Suprapubic skin (tissue), 4 donors: ENCODE measurements around the gene PNMA6E.

Experiments used
- POLR2A ChIP-seq, 2 donors: fragments of 450-650 bp; IDR thresholded peaks; one replicate each; pipeline ENCODE4 v1.6.1; 2017; ENCODE audit warnings: antibody characterized with exemption in 2 of 2, mild to moderate bottlenecking in 2 of 2, moderate library complexity in 2 of 2
- POLR2AphosphoS5 ChIP-seq, 3 donors: sonication (generic); formaldehyde crosslinking; IDR thresholded peaks; one replicate each; pipeline ENCODE4 v1.6.1; 2017; ENCODE audit warnings: antibody characterized with exemption in 3 of 3

DNA sequence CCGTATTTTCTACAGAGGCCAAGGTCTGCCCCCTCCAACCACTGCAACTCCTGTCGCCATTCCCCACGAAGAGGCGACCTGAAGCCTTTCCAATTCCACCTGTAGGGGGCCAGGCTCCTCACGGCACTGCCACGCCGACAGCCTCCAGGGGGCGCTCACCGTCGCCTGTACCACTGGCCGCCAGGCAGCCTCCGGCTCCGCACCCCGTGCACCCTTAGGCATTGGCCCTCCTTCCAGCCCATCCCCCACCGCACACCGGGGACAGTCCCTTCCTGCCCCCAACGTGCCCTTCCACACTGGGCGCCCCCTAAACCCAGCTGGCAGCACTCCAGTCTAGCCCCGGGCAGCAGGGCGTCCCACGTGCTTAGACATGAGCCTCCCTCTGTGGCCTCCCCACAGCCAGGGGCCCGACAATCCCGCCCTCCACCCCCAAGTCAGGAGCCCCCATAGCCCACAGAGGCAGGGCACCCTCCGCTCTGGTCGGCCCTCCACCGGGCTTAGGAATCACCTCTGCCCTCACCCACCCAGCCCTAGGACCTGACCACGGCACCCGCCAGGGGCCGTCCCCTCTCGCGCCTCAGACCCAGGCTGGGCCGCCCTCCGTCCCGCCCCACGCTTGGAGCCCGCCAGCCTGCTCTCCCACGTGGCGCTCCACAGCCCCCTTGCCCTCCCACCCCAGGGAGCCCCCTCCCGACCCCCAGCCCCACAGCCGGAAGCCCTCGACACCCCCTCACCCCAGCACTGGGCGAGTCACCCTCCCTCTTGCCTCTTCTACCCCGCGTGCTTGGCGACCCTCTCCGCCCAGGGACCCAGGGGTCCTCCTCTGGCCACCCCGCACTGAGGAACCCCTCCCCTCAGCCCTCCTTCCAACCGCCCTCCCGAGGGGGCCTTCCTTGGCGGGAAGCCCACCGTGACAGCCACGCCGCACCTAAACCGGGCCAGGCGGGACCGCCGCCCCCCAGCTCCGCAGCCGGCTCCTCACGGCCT is 711 bp downstream of the PNMA6E start:
- TF ChIP-seq POLR2A (IDR thresholded peaks at IDR 0.05) (no peak), POLR2AphosphoS5 (IDR thresholded peaks at IDR 0.05) (no peak)
